HG02943 (cell line): ENCODE data around the gene RBM18.

Experiments used
- ATAC-seq: cut with Tn5 transposase; IDR thresholded peaks from one replicate; pipeline ENCODE4 v1.9.1; 2021; ENCODE audit warnings: mild to moderate bottlenecking, low read depth, moderate library complexity; ENCODE audit not compliant: unreplicated experiment

Gene RBM18

DNA sequence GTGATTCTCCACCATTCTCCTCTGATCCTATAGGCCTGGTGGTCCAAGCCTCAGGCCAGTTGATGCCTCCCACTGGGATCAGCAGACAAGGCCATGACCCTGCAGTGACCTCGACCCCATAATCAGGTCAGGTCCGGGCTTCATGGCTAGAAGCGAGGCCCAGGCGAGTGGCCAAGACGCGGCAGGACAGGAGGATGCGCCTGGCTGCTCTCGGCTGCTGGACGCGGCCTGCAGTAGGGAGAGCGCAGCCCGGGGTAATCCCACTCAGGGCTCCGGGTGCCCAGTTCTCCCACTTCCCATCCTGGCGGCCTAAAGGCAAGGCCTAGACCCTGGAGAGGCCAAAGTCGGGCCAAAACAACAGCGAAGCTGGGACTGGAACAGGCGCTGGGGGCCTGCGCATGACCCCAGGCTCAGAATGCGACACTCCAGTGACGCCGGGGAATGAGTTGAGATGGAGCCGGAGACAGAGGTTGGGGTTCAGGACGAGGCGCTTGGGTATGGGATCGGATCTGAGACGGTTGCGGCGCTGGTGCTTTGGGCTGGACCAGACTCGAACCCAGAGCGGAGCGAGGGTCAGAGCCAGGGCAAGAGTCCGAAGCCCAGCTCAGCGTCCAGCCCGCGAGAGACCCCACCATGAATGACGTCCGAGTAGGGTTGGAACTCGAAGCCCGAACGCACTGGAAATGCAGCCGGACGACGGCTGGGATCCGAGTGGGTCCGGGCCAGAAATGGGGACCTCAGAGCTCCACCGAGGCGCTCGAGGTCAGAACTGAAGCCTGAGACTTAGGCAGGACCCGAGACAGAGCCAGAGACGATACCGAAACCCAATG, 39.1 kb downstream of the RBM18 start:
- ATAC-seq, result no peak

DNA sequence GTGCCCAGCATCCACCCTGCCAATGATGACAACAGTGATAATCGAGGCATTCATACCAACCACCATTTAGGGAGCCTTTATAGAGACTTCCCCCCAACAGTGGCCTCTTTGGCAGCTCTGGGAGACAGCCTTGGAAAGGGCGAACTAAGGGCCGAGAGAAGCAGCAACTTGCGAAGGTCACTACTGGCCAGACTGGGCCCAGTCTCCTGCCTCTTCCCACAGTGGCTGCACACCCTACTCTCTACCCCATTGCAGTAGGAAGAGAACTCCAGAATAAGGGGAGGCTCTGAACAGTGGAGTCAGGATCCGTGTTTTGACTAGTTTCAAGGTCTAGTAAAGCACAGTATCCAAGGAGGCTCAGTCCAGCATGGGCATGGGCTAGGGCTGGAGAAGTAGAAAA, 41.2 kb downstream of the RBM18 start:
- ATAC-seq, result no peak

GRCh38 chr9:122222791-122223190, 41.8 kb downstream of the RBM18 start:
- ATAC-seq, result no peak

DNA sequence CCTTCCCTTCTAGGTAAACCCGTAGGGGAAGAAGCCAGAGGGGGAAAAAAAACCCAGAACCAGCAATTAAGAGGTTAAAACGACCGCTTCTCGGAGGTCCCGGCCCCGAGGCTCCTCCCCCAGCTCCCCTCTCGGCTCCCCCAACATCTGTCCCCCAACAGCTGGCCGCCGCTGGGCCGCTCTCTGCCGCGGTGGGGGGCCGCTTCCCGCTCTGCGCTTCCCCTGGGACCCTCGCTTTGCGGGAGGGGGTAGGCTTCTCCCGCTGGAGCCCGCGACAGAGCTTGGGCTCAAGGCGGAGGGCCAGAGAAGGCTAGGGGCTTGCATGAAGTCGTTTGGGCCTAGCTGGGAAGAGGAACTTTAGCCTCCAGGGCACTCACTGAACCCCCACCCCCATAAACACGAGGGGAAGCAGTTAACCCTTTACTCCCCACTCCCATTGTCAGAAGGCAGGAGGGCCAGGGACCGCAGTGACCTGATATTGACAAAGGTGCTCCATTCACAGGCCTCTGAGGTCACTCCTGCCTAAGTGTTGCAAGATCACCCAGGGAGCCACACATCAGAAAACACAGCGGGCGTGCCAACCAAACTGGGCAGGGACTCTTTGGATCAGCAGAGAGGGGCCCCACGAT, 43.3 kb downstream of the RBM18 start:
- ATAC-seq, result no peak

- no peak for ATAC-seq
Observed at GRCh38 chr9:122220673-122221182, 43.9 kb downstream of the RBM18 start.

DNA sequence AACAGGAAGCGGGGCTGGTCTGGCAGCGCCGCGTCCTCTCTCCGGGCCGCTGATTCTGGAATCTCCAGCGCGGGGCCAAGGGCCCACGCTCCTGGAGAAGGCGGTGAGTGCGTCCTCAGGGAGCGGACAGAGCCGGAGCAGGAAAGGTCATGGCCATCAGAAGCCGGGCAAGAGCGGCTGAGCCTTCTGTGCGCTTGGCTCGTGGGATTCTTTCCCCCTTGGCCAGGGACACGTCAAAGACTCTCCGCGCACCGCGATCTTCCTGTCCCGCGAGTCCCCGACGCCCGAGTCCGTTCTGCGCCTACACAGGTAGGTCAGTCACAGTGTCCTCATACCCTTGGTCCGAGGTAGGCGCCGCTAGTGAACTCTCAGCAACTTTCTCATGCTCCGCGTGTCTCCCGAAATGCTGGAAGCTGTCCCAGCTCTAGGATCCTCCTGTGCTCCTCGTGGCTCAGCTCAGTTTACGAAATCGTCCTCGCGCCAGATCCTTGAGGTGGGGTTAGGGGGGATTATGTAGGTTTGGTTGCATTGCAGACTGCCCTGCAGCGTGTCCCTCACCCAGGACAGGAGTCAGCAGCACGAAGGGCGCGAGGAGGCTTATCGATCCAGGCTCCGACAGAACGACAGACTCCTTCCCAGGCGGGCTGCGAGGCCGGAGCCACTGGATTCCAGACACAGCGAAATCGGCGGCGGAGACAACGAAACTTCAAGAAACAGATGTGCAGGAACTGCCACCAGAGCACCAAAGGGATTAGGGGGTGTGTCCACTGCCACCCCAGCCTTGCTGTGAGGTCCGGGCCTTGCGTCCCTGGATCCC, 44.6 kb downstream of the RBM18 start:
- no peak for ATAC-seq

- ATAC-seq, result no peak
Observed at GRCh38 chr9:122218935-122219855, 45.4 kb downstream of the RBM18 start.

GRCh38 chr9:122218071-122218934, 46.3 kb downstream of the RBM18 start:
- ATAC-seq, result no peak

- no peak for ATAC-seq
Observed at GRCh38 chr9:122217640-122218039, 47.0 kb downstream of the RBM18 start.

DNA sequence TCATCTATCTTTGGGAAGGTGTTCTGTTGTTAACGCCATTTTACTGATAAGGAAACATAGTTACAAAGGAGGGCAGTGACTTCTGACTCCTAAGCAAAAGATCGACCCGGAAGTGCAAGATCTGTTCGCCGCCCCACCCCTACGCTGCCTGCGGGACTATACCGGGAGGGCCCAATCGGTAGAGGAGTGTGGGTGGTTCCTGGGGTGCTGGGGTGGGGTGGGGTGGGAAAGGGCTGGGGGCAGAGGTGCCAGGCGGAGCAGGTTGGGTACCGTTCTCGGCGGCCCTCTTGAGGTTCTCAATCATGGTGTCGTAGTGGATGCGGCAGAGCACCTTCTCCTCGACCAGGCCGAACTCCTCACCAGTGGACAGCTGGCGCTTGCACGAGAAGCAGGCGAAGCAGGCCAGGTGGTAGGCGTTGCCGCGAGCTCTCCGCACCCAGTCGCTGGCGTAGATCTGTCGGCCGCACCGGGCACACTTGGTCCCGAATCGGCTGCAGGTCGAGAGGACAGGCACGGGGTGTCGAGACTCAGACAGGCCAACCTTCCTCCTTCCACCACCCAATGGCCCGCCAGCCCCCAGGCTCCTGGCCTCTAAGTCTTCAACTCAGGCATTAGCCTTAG, 47.7 kb downstream of the RBM18 start:
- no peak for ATAC-seq

DNA sequence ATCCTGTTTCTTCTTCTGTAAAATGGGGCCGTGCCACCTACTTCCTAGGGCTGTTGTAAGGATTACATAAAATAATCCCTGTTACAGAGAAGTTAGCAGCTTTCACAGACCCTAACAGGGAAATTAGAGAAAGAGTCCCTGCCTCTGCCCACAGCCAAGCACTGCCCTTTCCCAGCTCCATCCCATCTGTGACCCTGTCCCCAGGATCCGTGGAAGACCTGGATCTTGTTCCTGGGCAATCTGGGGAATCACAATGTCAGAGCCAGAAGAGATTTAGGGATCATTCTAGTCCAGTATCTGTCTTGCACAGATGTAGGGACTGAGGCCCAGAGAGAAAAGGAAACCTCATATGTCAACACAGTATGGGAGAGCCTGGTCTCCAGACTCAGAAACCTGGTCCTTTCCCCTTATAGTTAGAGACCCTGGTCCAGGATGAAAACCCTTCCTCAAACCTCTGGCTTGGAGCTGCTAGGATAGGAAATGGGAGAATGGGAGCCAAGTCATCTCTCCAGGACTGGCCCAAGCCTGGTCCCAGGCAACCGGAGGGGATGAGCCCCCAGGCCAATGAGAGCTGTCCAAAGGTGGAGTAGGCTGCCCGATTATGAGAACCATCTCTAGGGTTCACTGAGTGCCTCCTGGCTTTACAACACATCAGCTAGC, 48.4 kb downstream of the RBM18 start:
- ATAC-seq, result no peak

DNA sequence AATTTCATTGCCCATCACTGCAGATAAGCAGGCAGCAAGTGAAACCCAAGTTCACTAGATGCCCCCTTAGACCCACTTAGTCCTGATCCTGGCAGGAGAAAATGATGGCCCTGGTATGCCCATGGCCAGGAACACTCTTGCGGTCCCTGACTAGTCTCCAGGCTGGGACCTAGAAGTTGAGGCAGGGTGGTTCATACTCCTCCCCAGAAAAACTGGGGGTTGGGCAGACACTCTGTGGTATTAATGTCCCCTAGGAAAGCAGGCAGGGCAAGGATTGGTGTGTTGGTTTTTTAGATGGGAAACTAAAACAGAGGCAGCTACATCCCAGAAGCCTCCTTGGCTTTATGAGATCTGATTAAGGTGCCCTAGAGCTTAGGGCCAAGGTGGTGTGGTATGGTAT, 49.0 kb downstream of the RBM18 start:
- no peak for ATAC-seq

- no peak for ATAC-seq
Observed at GRCh38 chr9:122214507-122214906, 50.1 kb downstream of the RBM18 start.

DNA sequence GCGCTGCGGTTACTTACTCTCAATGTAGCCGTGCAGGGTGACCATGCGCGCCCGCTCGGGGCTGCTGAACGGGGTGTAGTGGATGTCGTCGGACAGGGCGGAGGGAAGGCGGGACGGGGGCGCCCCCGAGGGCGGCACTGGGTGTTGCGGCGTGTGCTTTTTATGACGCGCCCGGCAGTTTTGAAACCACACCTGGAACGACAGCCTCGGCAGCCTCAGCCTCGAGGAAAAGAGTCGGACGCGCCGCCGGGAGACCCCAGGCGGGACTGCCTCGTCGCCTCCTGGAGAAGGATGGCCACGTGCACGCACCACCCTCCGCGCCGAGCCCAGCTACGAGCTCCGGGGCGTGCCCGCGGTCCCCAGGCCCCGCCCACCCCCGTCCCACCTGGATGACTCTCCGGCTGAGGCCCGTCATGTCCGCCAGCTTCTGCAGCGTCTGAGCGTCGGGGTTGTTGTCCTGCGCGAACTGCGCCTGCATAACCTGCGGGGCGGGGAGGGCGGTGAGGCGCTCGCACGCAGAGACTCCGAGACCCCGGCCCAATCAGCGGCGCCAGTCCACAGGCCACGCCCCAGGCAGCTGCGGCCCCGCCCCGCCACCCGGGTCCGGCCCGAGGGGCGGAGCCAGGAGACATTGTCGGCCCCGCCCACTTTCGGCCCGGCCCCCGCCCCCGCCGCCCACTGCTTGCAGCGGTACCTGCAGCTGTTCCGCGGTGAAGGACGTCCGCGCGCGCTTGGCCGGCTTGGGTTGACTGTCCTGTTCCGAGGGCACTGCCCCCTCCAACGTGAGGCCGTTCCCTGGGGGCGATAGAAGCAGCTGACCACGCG, 50.8 kb downstream of the RBM18 start:
- peak; percentile 47 for ATAC-seq

- no peak for ATAC-seq
Observed at GRCh38 chr9:122213102-122213588, 51.5 kb downstream of the RBM18 start.

DNA sequence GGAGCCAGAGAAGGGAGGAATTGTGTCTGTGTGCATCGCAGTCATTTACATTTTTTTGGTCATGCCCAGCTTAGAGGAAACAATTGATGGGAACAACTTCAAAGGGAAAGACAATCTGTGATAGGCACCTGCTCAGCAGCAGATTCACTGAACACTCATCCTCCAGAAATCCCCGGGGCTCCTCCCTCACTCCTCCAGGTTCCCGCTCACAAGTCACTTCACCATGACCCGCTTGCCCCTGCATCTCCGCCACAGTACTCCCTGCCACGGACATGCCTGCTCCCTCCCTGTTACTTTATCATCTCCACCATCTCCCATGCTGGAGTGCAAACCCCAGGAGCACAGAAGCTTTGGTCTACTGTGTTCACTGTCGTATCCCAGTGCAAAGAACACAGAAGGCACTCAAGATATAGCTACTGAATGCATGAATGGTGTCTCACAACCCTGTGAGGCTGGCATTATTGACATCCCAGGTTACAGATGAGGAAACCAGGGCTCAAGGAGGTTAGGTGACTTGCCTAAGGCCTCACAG, 52.1 kb downstream of the RBM18 start:
- ATAC-seq, result no peak

DNA sequence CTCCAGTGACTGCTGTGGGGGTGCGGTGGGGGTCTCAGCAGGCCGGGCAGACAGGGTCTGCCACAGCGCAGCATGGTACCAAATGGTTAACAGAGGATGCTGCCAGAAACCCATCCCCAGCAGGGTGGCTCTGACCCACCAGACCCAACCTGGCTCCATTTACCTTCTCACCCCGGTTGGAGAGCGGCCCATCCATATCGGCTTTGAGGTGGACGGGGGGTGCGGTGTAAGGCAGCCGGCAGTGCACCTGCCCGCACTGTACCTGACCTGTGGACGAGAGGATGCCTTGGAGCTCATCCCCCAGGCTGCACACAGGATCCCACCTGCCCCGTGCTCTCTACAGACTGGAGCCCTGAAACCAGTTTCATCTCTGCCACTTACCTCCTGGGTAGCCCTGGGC, 55.2 kb downstream of the RBM18 start:
- no peak for ATAC-seq
